ENCODE data around the gene BCAR3.
"Not testable (repeated sequence)": the region's sequence is repeated elsewhere in the genome, so short reads cannot be mapped to it uniquely, and the experiment has no call there.

Gene BCAR3

DNA sequence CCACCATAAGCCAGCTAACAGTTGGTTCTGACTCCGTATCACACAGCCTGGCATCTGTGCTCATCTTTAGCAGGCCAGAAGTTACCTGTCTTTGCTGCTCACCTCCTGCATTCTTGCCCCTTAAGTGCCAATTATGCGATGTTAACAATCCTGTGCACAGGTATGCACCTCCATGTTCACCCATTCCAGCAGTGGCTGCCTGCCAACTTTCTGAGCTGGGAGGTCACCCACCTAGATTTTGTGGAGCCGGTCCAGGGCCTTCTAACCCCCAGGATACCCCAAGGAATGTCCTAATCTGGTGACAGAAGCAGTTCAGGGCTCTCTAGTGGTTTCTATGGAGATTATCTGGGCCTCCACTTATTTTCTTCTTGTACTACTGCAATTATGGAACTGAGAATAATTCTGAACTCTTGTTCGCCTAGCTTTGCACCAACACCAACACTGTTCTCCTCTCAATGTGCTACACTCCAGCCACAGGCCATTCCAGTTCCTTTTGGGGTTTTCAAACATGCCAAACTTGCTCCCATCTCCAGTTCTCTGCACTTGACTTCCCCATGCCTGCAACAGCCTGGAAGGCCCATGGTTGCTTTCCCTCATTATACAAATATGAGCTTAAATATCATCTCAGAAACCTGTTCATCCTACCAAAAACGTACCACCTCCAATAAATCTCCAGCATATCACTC, 9.0 kb downstream of the BCAR3 start:
- peak overlapping the region; percentile 37 for H3K27ac ChIP-seq
- no peak for DNase-seq (ENCODE audit: low read depth, low spot score)

- DNase-seq (ENCODE audit: low read depth, low spot score) = no peak
- peak overlapping the region; percentile 37 for H3K27ac ChIP-seq
Measured at GRCh38 chr1:93672069-93672468, 9.6 kb downstream of the BCAR3 start.

DNA sequence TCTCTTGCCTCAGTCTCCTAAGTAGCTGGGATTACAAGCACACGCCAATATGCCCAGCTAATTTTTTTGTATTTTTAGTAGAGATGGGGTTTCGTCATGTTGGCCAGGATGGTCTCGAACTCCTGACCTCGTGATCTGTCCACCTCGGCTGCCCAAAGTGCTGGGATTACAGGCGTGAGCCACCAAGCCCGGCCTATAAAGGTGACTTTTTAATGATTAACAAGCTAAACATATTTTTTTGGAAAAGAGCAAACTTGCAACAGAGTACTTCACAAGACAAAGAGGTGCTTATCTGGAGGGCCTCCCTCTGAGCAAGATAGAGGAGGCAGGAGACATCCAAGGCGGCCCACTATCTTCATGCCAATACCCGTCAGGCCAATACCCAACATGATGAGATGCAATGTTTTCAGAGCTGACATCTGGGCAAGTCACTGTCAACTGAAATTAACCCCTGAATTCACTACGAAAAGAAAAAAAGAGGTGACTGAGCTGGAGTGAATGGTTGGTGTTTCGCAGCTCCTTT, 10.5 kb downstream of the BCAR3 start:
- H3K27ac ChIP-seq = peak overlapping the region; percentile 37
- no peak for DNase-seq (ENCODE audit: low read depth, low spot score)

- peak overlapping the region; percentile 10 for H3K27ac ChIP-seq
- DNase-seq (ENCODE audit: low read depth, low spot score) = no peak
Measured at GRCh38 chr1:93670141-93670540, 11.5 kb downstream of the BCAR3 start.

GRCh38 chr1:93669369-93669768, 12.3 kb downstream of the BCAR3 start:
- H3K27ac ChIP-seq = no peak overlapping the region
- DNase-seq (ENCODE audit: low read depth, low spot score) = no peak

- no peak for DNase-seq (ENCODE audit: low read depth, low spot score)
- no peak overlapping the region for H3K27ac ChIP-seq
Measured at GRCh38 chr1:93668951-93669350, 12.7 kb downstream of the BCAR3 start.

DNA sequence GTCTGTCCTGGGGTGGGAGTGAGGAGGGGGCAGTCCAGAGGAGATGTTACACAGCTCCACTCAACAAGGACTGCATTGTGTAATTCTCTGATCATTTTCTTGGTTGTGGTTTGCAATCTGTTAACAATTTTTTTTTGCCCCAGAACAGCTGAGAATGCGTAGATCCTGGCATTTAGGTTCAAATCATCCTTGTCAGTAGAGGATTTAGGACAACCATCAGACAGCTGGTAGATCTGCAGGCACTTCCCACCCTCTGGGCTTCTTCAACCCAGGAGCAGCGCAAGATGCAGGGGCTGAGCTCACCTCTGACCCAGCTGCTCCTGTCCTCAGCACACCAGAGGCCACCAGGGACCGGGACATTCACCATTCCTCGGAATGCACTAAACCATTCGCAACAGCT, 13.5 kb downstream of the BCAR3 start:
- H3K27ac ChIP-seq = peak overlapping the region; percentile 71
- no peak for DNase-seq (ENCODE audit: low read depth, low spot score)

DNA sequence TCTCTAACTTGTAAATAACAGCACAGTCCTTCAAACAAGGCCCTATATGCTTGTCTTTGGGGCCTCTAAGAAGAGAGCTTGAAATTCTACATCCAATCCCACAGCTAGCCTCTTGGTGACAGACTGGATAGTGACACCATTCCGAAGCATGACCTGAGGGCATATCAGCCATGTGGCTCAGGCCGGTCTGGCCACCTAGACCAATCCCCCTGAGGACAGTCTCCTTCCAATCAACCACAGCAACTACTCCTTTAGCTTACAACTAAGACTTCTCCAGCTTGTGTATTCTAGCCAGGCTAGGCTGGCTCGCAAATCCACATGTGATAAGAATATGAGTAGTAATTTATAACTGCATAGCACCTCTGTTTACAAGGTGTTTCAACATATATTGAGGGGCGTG, 14.0 kb downstream of the BCAR3 start:
- H3K27ac ChIP-seq = peak overlapping the region; percentile 71
- no peak for DNase-seq (ENCODE audit: low read depth, low spot score)

- no peak for DNase-seq (ENCODE audit: low read depth, low spot score)
- H3K27ac ChIP-seq = peak overlapping the region; percentile 71
Measured at GRCh38 chr1:93666613-93667384, 14.8 kb downstream of the BCAR3 start.

GRCh38 chr1:93665015-93665414, 16.6 kb downstream of the BCAR3 start:
- peak overlapping the region; percentile 71 for H3K27ac ChIP-seq
- DNase-seq (ENCODE audit: low read depth, low spot score) = no peak

GRCh38 chr1:93663208-93663614, 18.4 kb downstream of the BCAR3 start:
- DNase-seq (ENCODE audit: low read depth, low spot score) = no peak
- H3K27ac ChIP-seq = peak overlapping the region; percentile 71

- no peak for DNase-seq (ENCODE audit: low read depth, low spot score)
- peak overlapping the region; percentile 71 for H3K27ac ChIP-seq
Measured at GRCh38 chr1:93662481-93663207, 19.0 kb downstream of the BCAR3 start.

DNA sequence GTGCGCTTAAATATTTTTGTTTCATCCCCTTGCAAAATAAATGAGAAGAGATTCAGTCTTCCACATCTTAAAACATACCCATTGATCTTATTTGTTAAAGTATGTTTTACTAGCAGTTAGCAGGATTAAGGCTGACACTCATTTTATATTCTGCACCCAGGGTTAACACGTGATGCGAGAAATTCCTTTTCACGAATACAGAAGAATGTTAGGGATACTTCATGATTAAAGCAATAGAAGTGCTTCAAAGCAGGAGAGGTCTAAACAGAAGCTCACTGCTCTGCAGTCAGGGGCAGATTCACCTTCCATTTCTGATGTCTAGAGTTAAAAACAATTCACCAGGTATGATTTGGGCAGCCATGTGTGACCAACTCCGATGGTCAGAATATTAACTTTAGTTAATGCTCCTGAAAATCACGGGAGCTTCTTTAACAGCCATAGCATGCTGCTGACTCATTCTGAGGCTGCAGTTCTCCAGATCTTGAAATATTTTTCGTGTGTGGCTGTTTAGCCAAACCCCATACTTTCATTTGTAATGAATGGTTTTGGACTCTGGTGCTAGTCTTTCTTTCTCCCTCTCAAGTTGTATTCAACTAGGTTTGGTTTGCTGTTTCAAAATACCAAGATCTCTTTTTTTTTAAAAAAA, 19.7 kb downstream of the BCAR3 start:
- peak overlapping the region; percentile 71 for H3K27ac ChIP-seq
- DNase-seq (ENCODE audit: low read depth, low spot score) = no peak

- not testable (repeated sequence) for DNase-seq (ENCODE audit: low read depth, low spot score)
- peak overlapping the region; percentile 71 for H3K27ac ChIP-seq
Measured at GRCh38 chr1:93661341-93661740, 20.3 kb downstream of the BCAR3 start.

- no peak overlapping the region for H3K27ac ChIP-seq
- no peak for DNase-seq (ENCODE audit: low read depth, low spot score)
Measured at GRCh38 chr1:93659822-93660503, 21.7 kb downstream of the BCAR3 start.

DNA sequence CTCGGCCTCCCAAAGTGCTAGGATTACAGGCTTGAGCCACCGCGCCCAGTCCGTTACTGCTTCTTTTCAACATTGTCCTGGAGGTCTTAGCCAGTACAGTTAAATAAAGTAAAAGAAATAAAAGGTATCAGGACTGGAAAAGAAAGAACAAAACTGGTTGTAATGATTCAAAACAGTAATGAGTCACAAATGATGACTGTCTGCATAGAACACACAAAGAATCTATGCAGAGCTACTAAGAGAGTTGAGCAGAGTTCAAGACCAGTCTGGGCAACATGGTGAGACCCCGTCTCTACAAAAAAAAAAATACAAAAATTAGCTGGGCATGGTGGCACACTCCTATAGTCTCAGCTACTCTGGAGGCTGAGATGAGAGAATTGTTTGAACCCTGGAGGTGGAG, 23.4 kb downstream of the BCAR3 start:
- peak overlapping the region; percentile 0 for H3K27ac ChIP-seq
- no peak for DNase-seq (ENCODE audit: low read depth, low spot score)

DNA sequence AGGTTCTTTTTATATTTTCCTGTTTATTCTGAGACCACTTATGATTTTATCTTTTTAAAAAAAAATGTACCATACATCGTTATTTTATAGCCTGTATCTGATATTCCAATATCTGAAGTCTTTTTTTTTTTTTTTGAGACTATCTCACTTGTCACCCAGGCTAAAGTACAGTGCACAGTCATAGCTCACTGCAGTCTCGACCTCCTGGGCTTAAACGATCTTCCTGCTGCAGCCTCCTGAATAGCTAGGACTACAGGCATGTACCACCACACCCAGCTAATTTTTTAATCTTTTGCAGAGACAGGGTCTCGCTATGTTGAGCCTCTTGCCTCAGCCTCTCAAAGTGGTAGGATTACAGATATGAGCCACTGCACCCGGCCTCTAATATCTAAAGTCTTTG, 25.1 kb downstream of the BCAR3 start:
- no peak for DNase-seq (ENCODE audit: low read depth, low spot score)
- H3K27ac ChIP-seq = no peak overlapping the region

DNA sequence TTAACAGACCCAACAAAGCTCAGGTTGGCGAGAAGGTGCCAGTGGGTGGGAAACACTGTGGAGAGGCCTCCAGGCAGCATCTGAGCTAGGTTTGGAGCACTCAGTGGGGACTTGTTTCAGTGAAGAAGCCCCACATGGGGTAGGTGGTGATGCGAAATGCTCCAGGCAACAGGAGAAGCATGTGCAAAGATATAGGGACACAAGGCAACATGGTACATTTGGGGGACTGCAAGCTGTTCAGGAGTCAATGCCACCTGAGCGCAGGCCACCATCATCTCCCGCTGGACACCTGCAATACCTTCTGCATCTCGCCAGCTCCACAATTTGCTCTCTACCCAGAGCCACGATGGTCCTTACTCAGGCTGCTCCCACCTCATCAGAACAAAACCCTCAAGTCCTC, 28.0 kb downstream of the BCAR3 start:
- H3K27ac ChIP-seq = no peak overlapping the region
- DNase-seq (ENCODE audit: low read depth, low spot score) = no peak

GRCh38 chr1:93652323-93652949, 29.2 kb downstream of the BCAR3 start:
- no peak for DNase-seq (ENCODE audit: low read depth, low spot score)
- H3K27ac ChIP-seq = no peak overlapping the region
